AG09319 (cell line): ENCODE results near the gene NTSR2.

Experiments
- DNase-seq: peaks from one replicate; pipeline ENCODE4 v3.0.0-alpha.2; 2010; ENCODE audit warnings: low read depth; ENCODE audit errors: extremely low read depth
- CTCF ChIP-seq: IDR thresholded peaks from 2 replicates; pipeline ENCODE4 v1.5.1; 2011; ENCODE audit warnings: low read depth, mild to moderate bottlenecking, inconsistent platforms, low read length, moderate library complexity

The NTSR2 gene

GRCh38 chr2:11659851-11660250 is 10.1 kb downstream of the NTSR2 start:
- no peak for TF ChIP-seq CTCF
- DNase-seq = no peak

GRCh38 chr2:11659115-11659475 is 10.9 kb downstream of the NTSR2 start:
- no peak for DNase-seq
- no peak for TF ChIP-seq CTCF

GRCh38 chr2:11658208-11659114 is 11.5 kb downstream of the NTSR2 start:
- DNase-seq = no peak
- no peak for TF ChIP-seq CTCF

GRCh38 chr2:11657646-11658045 is 12.3 kb downstream of the NTSR2 start:
- DNase-seq = no peak
- TF ChIP-seq CTCF = no peak

GRCh38 chr2:11657195-11657594 is 12.8 kb downstream of the NTSR2 start:
- DNase-seq = no peak
- no peak for TF ChIP-seq CTCF

- DNase-seq = no peak
- no peak for TF ChIP-seq CTCF
Observed at GRCh38 chr2:11656671-11657101, 13.3 kb downstream of the NTSR2 start.

- TF ChIP-seq CTCF = no peak
- DNase-seq = no peak
Observed at GRCh38 chr2:11656252-11656651, 13.7 kb downstream of the NTSR2 start.
